Fibroblast of lung (primary cell): Measurements from ENCODE around the gene BLOC1S6. TPM values are rescaled to one million over a fixed set of nuclear protein-coding genes. Genes with fewer than 3 reads are reported as not detected.

Experiments
- DNase-seq, 2 donors: peaks; one replicate each; pipeline versions ENCODE4 v3.0.0 to v3.0.0-alpha.2; 2010; ENCODE audit warnings: low read depth in 2 of 2
- H2AFZ ChIP-seq: 2 replicates; pipeline ENCODE4 v1.5.1; 2012; ENCODE audit warnings: low read length, control low read depth, inconsistent platforms
- H3K27ac ChIP-seq: 2 replicates; pipeline ENCODE4 v1.5.1; 2011; ENCODE audit warnings: low read length, control low read depth; ENCODE audit not compliant: insufficient read depth
- H3K27me3 ChIP-seq: 2 replicates; pipeline ENCODE4 v1.5.1; 2011; ENCODE audit warnings: mild to moderate bottlenecking, low read length; ENCODE audit not compliant: control insufficient read depth, insufficient read depth
- H3K36me3 ChIP-seq: 2 replicates; pipeline ENCODE4 v1.5.1; 2011; ENCODE audit warnings: low read length; ENCODE audit not compliant: control insufficient read depth, insufficient read depth
- H3K4me1 ChIP-seq: 2 replicates; pipeline ENCODE4 v1.5.1; 2011; ENCODE audit warnings: low read length; ENCODE audit not compliant: control insufficient read depth, insufficient read depth; ENCODE audit errors: extremely low read depth
- H3K4me2 ChIP-seq: 2 replicates; pipeline ENCODE4 v1.5.1; 2011; ENCODE audit warnings: low read length, control low read depth; ENCODE audit not compliant: insufficient read depth; ENCODE audit errors: extremely low read depth
- H3K4me3 ChIP-seq, 4 experiments: fragments of 200-600 bp in 1 of 4; sonication (generic) in 1 of 4; replicated peaks in 1 of 4; 2 replicates each; pipeline ENCODE4 v1.5.1; 2011 to 2016; ENCODE audit warnings: low read length in 4 of 4, low read depth in 3 of 4, mild to moderate bottlenecking in 3 of 4, control low read depth in 2 of 4, inconsistent platforms in 1 of 4, mixed read lengths in 1 of 4; ENCODE audit not compliant: insufficient read depth in 1 of 4; ENCODE audit errors: control extremely low read depth in 1 of 4
- H3K79me2 ChIP-seq: 2 replicates; pipeline ENCODE4 v1.5.1; 2012; ENCODE audit warnings: mild to moderate bottlenecking, low read length, inconsistent platforms; ENCODE audit not compliant: control insufficient read depth, insufficient read depth
- H3K9ac ChIP-seq: 2 replicates; pipeline ENCODE4 v1.5.1; 2011; ENCODE audit warnings: mild to moderate bottlenecking, low read length, control low read depth; ENCODE audit not compliant: insufficient read depth
- H3K9me3 ChIP-seq: 2 replicates; pipeline ENCODE4 v1.5.1; 2012; ENCODE audit warnings: low read depth, low read length; ENCODE audit not compliant: control insufficient read depth, insufficient read depth
- H4K20me1 ChIP-seq: 2 replicates; pipeline ENCODE4 v1.5.1; 2011; ENCODE audit warnings: low read length; ENCODE audit not compliant: control insufficient read depth, insufficient read depth; ENCODE audit errors: extremely low read depth
- CTCF ChIP-seq, 2 donors: IDR thresholded peaks in 1 of 2; conservative IDR thresholded peaks in 1 of 2; 1 replicate in 1 of 2; 2 replicates in 1 of 2; pipeline ENCODE4 v1.5.1; 2011 to 2012; ENCODE audit warnings: low read length in 2 of 2, control low read depth in 1 of 2, inconsistent platforms in 1 of 2, low read depth in 1 of 2, mild to moderate bottlenecking in 1 of 2
- EZH2 ChIP-seq: IDR thresholded peaks from 2 replicates; pipeline ENCODE4 v1.5.1; 2012; ENCODE audit warnings: low read length, control low read depth, mild to moderate bottlenecking; ENCODE audit errors: missing control alignments
- polyA plus RNA-seq, 2 donors: library from polyadenylated mRNA; depleted of rRNA in 1 of 2; stranded (reverse) in 1 of 2; unstranded in 1 of 2; fragments of >200 nt; gene quantifications; 2 replicates each; pipeline ENCODE4 v1.2.1, GENCODE V29; 2011 to 2012; ENCODE audit warnings: missing spikeins in 1 of 2
- total RNA-seq: library from RNA; depleted of rRNA; stranded (reverse); fragments of >200 nt; gene quantifications from 2 replicates; pipeline ENCODE4 v1.2.1, GENCODE V29; 2014

BLOC1S6 gene
- total and polyA plus RNA-seq, 2 donors (not counting 1 experiment from before 2014, with no cell fraction given), result 38.3 to 84.6 TPM

- no peak overlapping the region for H2AFZ ChIP-seq
- no peak for DNase-seq
- H3K4me2 ChIP-seq, result peak overlapping the region; percentile 96
- peak overlapping the region; percentile 82 to 87 (median 84) for H3K4me3 ChIP-seq
- H3K4me1 ChIP-seq, result no peaks in the 10 kb centered on the region
- TF ChIP-seq CTCF (conservative IDR thresholded peaks at IDR 0.05 in 1 of 2, IDR thresholded peaks at IDR 0.05 in 1 of 2; ENCODE audit: low read depth in 1 of 2, low read length in 2 of 2) (no peak), EZH2 (no peak)
- peaks cover 45% of the 10 kb centered on the region for H3K79me2 ChIP-seq
- H3K9me3 ChIP-seq, result no peaks in the 10 kb centered on the region
- peak overlapping the region; percentile 92 for H3K27ac ChIP-seq
- peak overlapping the region; percentile 99 for H3K9ac ChIP-seq
- no peaks in the 10 kb centered on the region for H4K20me1 ChIP-seq
- H3K27me3 ChIP-seq, result no peaks in the 10 kb centered on the region
- H3K36me3 ChIP-seq, result no peaks in the 10 kb centered on the region
Observed at GRCh38 chr15:45587863-45588170, 638 bp downstream of the BLOC1S6 start.

- Histone ChIP-seq H3K9ac (peak overlapping the region; percentile 99), H3K9me3 (no peaks in the 10 kb centered on the region), H3K4me2 (peak overlapping the region; percentile 96), H3K4me1 (no peaks in the 10 kb centered on the region), H3K27me3 (no peaks in the 10 kb centered on the region), H3K36me3 (no peaks in the 10 kb centered on the region), H3K27ac (peak overlapping the region; percentile 92), H2AFZ (no peak overlapping the region), H3K4me3 (peak overlapping the region; percentile 82 to 87 (median 84)), H4K20me1 (no peaks in the 10 kb centered on the region), H3K79me2 (peaks cover 45% of the 10 kb centered on the region)
- peak; percentile 17 to 31 for DNase-seq
- TF ChIP-seq CTCF (conservative IDR thresholded peaks at IDR 0.05 in 1 of 2, IDR thresholded peaks at IDR 0.05 in 1 of 2; ENCODE audit: low read depth in 1 of 2, low read length in 2 of 2) (no peak), EZH2 (no peak)
Observed at GRCh38 chr15:45588219-45588875, 1.2 kb downstream of the BLOC1S6 start.

DNA sequence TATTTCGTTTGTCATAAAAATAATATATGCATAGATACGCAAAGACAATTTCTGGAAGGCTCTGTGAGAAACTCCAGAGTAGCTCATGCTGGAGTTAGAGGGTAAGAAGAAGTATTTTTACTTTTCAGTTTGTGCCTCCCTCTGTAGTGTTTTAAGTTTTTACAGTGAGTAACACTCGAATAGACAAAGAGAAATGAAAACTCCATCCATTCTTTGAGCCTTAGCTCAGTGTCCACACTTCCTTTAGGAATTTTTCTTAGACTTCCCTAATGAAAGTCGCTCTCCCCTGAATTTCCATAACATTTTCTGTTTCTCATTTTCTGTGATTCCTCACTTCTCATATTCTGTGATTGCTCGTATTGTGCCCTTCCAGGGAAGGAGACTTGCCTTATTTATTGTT lies 2.1 kb downstream of the BLOC1S6 start:
- TF ChIP-seq CTCF (conservative IDR thresholded peaks at IDR 0.05 in 1 of 2, IDR thresholded peaks at IDR 0.05 in 1 of 2; ENCODE audit: low read depth in 1 of 2, low read length in 2 of 2) (no peak), EZH2 (no peak)
- Histone ChIP-seq H3K4me2 (peak overlapping the region; percentile 96), H3K36me3 (no peaks in the 10 kb centered on the region), H3K27ac (no peak overlapping the region), H3K4me3 (peak overlapping the region; percentile 1 to 87 (median 82)), H3K9ac (no peak overlapping the region), H3K27me3 (no peaks in the 10 kb centered on the region), H3K79me2 (peaks cover 49% of the 10 kb centered on the region), H3K9me3 (no peaks in the 10 kb centered on the region), H3K4me1 (no peaks in the 10 kb centered on the region), H2AFZ (no peak overlapping the region), H4K20me1 (no peaks in the 10 kb centered on the region)
- peak in 1 of 2 donors; percentile 53 for DNase-seq
